Keratinocyte (primary cell): Measurements from ENCODE around the gene ZFYVE26.

ENCODE experiments used
- EZH2 ChIP-seq: IDR thresholded peaks from one replicate; pipeline ENCODE4 v1.6.1; 2012; ENCODE audit warnings: inconsistent platforms, mild to moderate bottlenecking, low read length, moderate library complexity
- TF ChIP-seq, protein P1 (sequence below), 3 experiments: IDR thresholded peaks in 1 of 3; conservative IDR thresholded peaks in 1 of 3; optimal IDR thresholded peaks in 1 of 3; 2 replicates in 2 of 3; 3 replicates in 1 of 3; pipeline versions ENCODE3 to v1.5.1; 2011; ENCODE audit warnings: low read length in 3 of 3, mild to moderate bottlenecking in 3 of 3, moderate library complexity in 2 of 3, control low read depth in 1 of 3, inconsistent platforms in 1 of 3; ENCODE audit not compliant: insufficient read depth in 2 of 3; ENCODE audit errors: extremely low read depth in 1 of 3

GRCh38 chr14:67816326-67817002, at the start of gene ZFYVE26:
- TF ChIP-seq, protein P1, sequence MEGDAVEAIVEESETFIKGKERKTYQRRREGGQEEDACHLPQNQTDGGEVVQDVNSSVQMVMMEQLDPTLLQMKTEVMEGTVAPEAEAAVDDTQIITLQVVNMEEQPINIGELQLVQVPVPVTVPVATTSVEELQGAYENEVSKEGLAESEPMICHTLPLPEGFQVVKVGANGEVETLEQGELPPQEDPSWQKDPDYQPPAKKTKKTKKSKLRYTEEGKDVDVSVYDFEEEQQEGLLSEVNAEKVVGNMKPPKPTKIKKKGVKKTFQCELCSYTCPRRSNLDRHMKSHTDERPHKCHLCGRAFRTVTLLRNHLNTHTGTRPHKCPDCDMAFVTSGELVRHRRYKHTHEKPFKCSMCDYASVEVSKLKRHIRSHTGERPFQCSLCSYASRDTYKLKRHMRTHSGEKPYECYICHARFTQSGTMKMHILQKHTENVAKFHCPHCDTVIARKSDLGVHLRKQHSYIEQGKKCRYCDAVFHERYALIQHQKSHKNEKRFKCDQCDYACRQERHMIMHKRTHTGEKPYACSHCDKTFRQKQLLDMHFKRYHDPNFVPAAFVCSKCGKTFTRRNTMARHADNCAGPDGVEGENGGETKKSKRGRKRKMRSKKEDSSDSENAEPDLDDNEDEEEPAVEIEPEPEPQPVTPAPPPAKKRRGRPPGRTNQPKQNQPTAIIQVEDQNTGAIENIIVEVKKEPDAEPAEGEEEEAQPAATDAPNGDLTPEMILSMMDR (optimal IDR thresholded peaks at IDR 0.05 in 1 of 3, IDR thresholded peaks at IDR 0.05 in 1 of 3, conservative IDR thresholded peaks at IDR 0.05 in 1 of 3; ENCODE audit: extremely low read depth in 1 of 3, insufficient read depth in 2 of 3, low read length in 3 of 3), result no peak
- TF ChIP-seq EZH2, result no peak
